Activated T-helper 1 cell treated with anti-CD3 and anti-CD28 coated beads, Interleukin-12 subunit alpha, Interleukin-12 subunit beta, Interleukin-2, Interleukin-4 antibody, amounts not matched to agents 30 ng/mL and 10 ng/mL and 1 ng/mL, durations not matched to agents 14 hours and 24 hours and 36 hours (primary cell): ENCODE data around the gene NOP9. TPM values are rescaled to one million over a fixed set of nuclear protein-coding genes. Genes with fewer than 3 reads are reported as not detected.

ENCODE experiments used
- DNase-seq: peaks from one replicate; pipeline ENCODE4 v3.0.0; 2021; ENCODE audit warnings: low spot score
- H3K27ac Mint-ChIP-seq: one replicate; pipeline ENCODE4 v1.8.0; 2021; ENCODE audit warnings: mild to moderate bottlenecking, mixed read lengths
- H3K27me3 Mint-ChIP-seq: one replicate; pipeline ENCODE4 v1.8.0; 2022; ENCODE audit warnings: mild to moderate bottlenecking, moderate library complexity, mixed read lengths; ENCODE audit not compliant: insufficient read depth
- H3K36me3 Mint-ChIP-seq: one replicate; pipeline ENCODE4 v1.8.0; 2021; ENCODE audit warnings: low read depth, mixed read lengths
- H3K4me1 Mint-ChIP-seq: one replicate; pipeline ENCODE4 v1.8.0; 2021; ENCODE audit warnings: low read depth, mixed read lengths
- H3K4me3 Mint-ChIP-seq: one replicate; pipeline ENCODE4 v1.8.0; 2021; ENCODE audit warnings: mild to moderate bottlenecking, moderate library complexity, mixed read lengths
- H3K9me3 Mint-ChIP-seq: one replicate; pipeline ENCODE4 v1.8.0; 2021; ENCODE audit warnings: mixed read lengths
- intact Hi-C: fragments of 100-400 bp; cut with micrococcal nuclease; formaldehyde crosslinking; loops from one replicate; pipeline ENCODE4 v1.15.1; 2024
- total RNA-seq: library from RNA; stranded (reverse); gene quantifications from 2 replicates; pipeline ENCODE4 v1.2.3, GENCODE V29; 2022

Gene NOP9
- total RNA-seq, 1 donor from 2014 or later: 49.3 TPM

- Mint-ChIP-seq H3K9me3 (no peaks in the 10 kb centered on the region), H3K27ac (no peak overlapping the region), H3K4me1 (peaks cover 41% of the 10 kb centered on the region), H3K27me3 (peaks cover 8% of the 10 kb centered on the region), H3K36me3 (peaks cover 41% of the 10 kb centered on the region), H3K4me3 (no peak overlapping the region)
- intact Hi-C loops: no loop called here
- no peak for DNase-seq
These were observed 7.4 kb upstream of the NOP9 start for GRCh38 chr14:24292118-24292807.

GRCh38 chr14:24293525-24293924 is 6.1 kb upstream of the NOP9 start:
- no peaks in the 10 kb centered on the region for H3K9me3 Mint-ChIP-seq
- intact Hi-C loops: no loop called here
- peaks cover 5% of the 10 kb centered on the region for H3K27me3 Mint-ChIP-seq
- no peak for DNase-seq
- peaks cover 41% of the 10 kb centered on the region for H3K36me3 Mint-ChIP-seq
- peaks cover 40% of the 10 kb centered on the region for H3K4me1 Mint-ChIP-seq
- H3K27ac Mint-ChIP-seq: no peak overlapping the region
- no peak overlapping the region for H3K4me3 Mint-ChIP-seq

- H3K27me3 Mint-ChIP-seq: peaks cover 3% of the 10 kb centered on the region
- peaks cover 34% of the 10 kb centered on the region for H3K36me3 Mint-ChIP-seq
- peaks cover 44% of the 10 kb centered on the region for H3K4me1 Mint-ChIP-seq
- DNase-seq: peak; percentile 66
- no peaks in the 10 kb centered on the region for H3K9me3 Mint-ChIP-seq
- intact Hi-C loops: loop anchor here (1.0 kb wide), 6 partner anchors 7 to 282 kb away; partner anchors contain the start of genes GMPR2, MDP1 and NEDD8
- H3K27ac Mint-ChIP-seq: peak overlapping the region; percentile 83
- no peak overlapping the region for H3K4me3 Mint-ChIP-seq
These were observed 3.1 kb upstream of the NOP9 start for GRCh38 chr14:24296341-24297157.

GRCh38 chr14:24297190-24297964 is 2.3 kb upstream of the NOP9 start:
- Mint-ChIP-seq H3K27ac (peak overlapping the region; percentile 83), H3K4me1 (peaks cover 44% of the 10 kb centered on the region), H3K27me3 (peaks cover 3% of the 10 kb centered on the region), H3K9me3 (no peaks in the 10 kb centered on the region), H3K36me3 (peaks cover 37% of the 10 kb centered on the region), H3K4me3 (peak overlapping the region; percentile 4)
- no peak for DNase-seq
- intact Hi-C loops: loop anchor here (1.0 kb wide), 4 partner anchors 8 to 81 kb away; partner anchors contain the start of genes GMPR2, MDP1 and NEDD8

- H3K27me3 Mint-ChIP-seq: no peaks in the 10 kb centered on the region
- H3K9me3 Mint-ChIP-seq: no peaks in the 10 kb centered on the region
- intact Hi-C loops: loop anchor here (1.0 to 2.0 kb wide), 6 partner anchors 9 to 184 kb away; partner anchors contain the start of genes EMC9, IRF9 and RABGGTA
- H3K4me1 Mint-ChIP-seq: peaks cover 44% of the 10 kb centered on the region
- H3K27ac Mint-ChIP-seq: peak overlapping the region; percentile 96
- H3K4me3 Mint-ChIP-seq: peak overlapping the region; percentile 94
- DNase-seq: no peak
- peaks cover 39% of the 10 kb centered on the region for H3K36me3 Mint-ChIP-seq
These were observed 777 bp upstream of the NOP9 start for GRCh38 chr14:24298892-24299254.

- Mint-ChIP-seq H3K4me1 (peaks cover 44% of the 10 kb centered on the region), H3K27ac (peak overlapping the region; percentile 96), H3K4me3 (peak overlapping the region; percentile 94), H3K36me3 (peaks cover 48% of the 10 kb centered on the region), H3K27me3 (no peaks in the 10 kb centered on the region), H3K9me3 (no peaks in the 10 kb centered on the region)
- no peak for DNase-seq
- intact Hi-C loops: no loop called here
These were observed 803 bp downstream of the NOP9 start for GRCh38 chr14:24300326-24300980.

GRCh38 chr14:24304019-24304387 is 4.4 kb downstream of the NOP9 start:
- intact Hi-C loops: no loop called here
- no peaks in the 10 kb centered on the region for H3K27me3 Mint-ChIP-seq
- no peak for DNase-seq
- peaks cover 64% of the 10 kb centered on the region for H3K36me3 Mint-ChIP-seq
- H3K9me3 Mint-ChIP-seq: no peaks in the 10 kb centered on the region
- peaks cover 38% of the 10 kb centered on the region for H3K4me1 Mint-ChIP-seq
- H3K27ac Mint-ChIP-seq: no peak overlapping the region
- no peak overlapping the region for H3K4me3 Mint-ChIP-seq

- H3K27ac Mint-ChIP-seq: peak overlapping the region; percentile 64
- H3K27me3 Mint-ChIP-seq: peaks cover 1% of the 10 kb centered on the region
- peaks cover 44% of the 10 kb centered on the region for H3K4me1 Mint-ChIP-seq
- intact Hi-C loops: no loop called here
- no peak for DNase-seq
- H3K4me3 Mint-ChIP-seq: no peak overlapping the region
- H3K9me3 Mint-ChIP-seq: no peaks in the 10 kb centered on the region
- peaks cover 65% of the 10 kb centered on the region for H3K36me3 Mint-ChIP-seq
These were observed 7.5 kb downstream of the NOP9 start for GRCh38 chr14:24307156-24307574.

GRCh38 chr14:24307575-24308341 is 8.1 kb downstream of the NOP9 start, which contains the start of gene CIDEB:
Gene CIDEB, minus strand, starts transcription at chr14:24307977. Its CDS starts 119 bp downstream, at chr14:24307858.
- Mint-ChIP-seq H3K36me3 (peaks cover 62% of the 10 kb centered on the region), H3K9me3 (no peaks in the 10 kb centered on the region), H3K27ac (peak within 1 kb of the TSS; percentile 64), H3K4me1 (peaks cover 50% of the 10 kb centered on the region), H3K4me3 (peak within 1 kb of the TSS; percentile 25), H3K27me3 (peaks cover 1% of the 10 kb centered on the region)
- DNase-seq: peak; percentile 45
- intact Hi-C loops: loop anchor here (1.0 kb wide), 3 partner anchors 8 to 91 kb away; partner anchors contain the start of genes DHRS1, MDP1 and NOP9

GRCh38 chr14:24308342-24309124 is 8.9 kb downstream of the NOP9 start:
- Mint-ChIP-seq H3K27me3 (peaks cover 1% of the 10 kb centered on the region), H3K36me3 (peaks cover 61% of the 10 kb centered on the region), H3K4me3 (peak overlapping the region; percentile 25), H3K9me3 (no peaks in the 10 kb centered on the region), H3K4me1 (peaks cover 58% of the 10 kb centered on the region), H3K27ac (no peak overlapping the region)
- DNase-seq: no peak
- intact Hi-C loops: loop anchor here (1.0 kb wide), 3 partner anchors 9 to 92 kb away; partner anchors contain the start of genes DHRS1, MDP1 and NOP9
